H1 (cell line): ENCODE data around the gene UFM1. TPM values are rescaled to one million over a fixed set of nuclear protein-coding genes. Genes with fewer than 3 reads are reported as not detected.

Source experiments
- CTCF ChIA-PET: fragments of 300-600 bp; sonication (Branson Sonifier 250); formaldehyde crosslinking; loops from one replicate; lab custom pipeline; 2021; ENCODE audit not compliant: partially characterized antibody; lab: Charles Lee
- POLR2A ChIA-PET: fragments of 300-600 bp; sonication (Branson Sonifier 250); formaldehyde crosslinking; loops from one replicate; lab custom pipeline; 2021; ENCODE audit warnings: inconsistent platforms; ENCODE audit not compliant: partially characterized antibody; lab: Charles Lee
- DNase-seq, 2 experiments: peaks; one replicate each; pipeline versions ENCODE4 v3.0.0 to v3.0.0-alpha.2; 2010 to 2022; ENCODE audit warnings: low spot score in 2 of 2, low read depth in 1 of 2, mixed read lengths in 1 of 2
- FAIRE-seq: peaks from 2 replicates; lab custom pipeline; 2011; peaks lifted over from hg19 to GRCh38; lab: Jason Lieb, UNC
- H2AFZ ChIP-seq: 2 replicates; pipeline ENCODE4 v1.8.1; 2012; ENCODE audit warnings: low read length, inconsistent platforms
- H2AK5ac ChIP-seq: 2 replicates; pipeline ENCODE4 v1.6.1; 2013; ENCODE audit warnings: low read depth, low read length
- H2BK120ac ChIP-seq: replicated peaks from 2 replicates; pipeline ENCODE3; 2013; ENCODE audit warnings: low read depth, low read length, inconsistent platforms
- H2BK12ac ChIP-seq: 2 replicates; pipeline ENCODE4 v1.6.1; 2013; ENCODE audit warnings: low read depth, low read length
- H2BK15ac ChIP-seq: 2 replicates; pipeline ENCODE4 v1.6.1; 2013; ENCODE audit warnings: low read length
- H2BK20ac ChIP-seq: 2 replicates; pipeline ENCODE4 v1.6.1; 2013; ENCODE audit warnings: low read length
- H2BK5ac ChIP-seq: 2 replicates; pipeline ENCODE4 v1.6.1; 2013; ENCODE audit warnings: low read depth, low read length
- H3K14ac ChIP-seq: 2 replicates; pipeline ENCODE4 v1.6.1; 2013; ENCODE audit warnings: inconsistent platforms; ENCODE audit not compliant: insufficient read length
- H3K18ac ChIP-seq: 2 replicates; pipeline ENCODE4 v1.6.1; 2013; ENCODE audit warnings: low read length; ENCODE audit errors: extremely low read depth
- H3K23ac ChIP-seq: 2 replicates; pipeline ENCODE4 v1.6.1; 2013; ENCODE audit warnings: inconsistent platforms; ENCODE audit not compliant: insufficient read length
- H3K23me2 ChIP-seq: 2 replicates; pipeline ENCODE4 v1.6.1; 2013; ENCODE audit warnings: low read depth, low read length
- H3K27ac ChIP-seq: 2 replicates; pipeline ENCODE4 v1.6.1; 2011; ENCODE audit warnings: low read depth, low read length, inconsistent platforms
- H3K27me3 ChIP-seq, 4 experiments: replicated peaks in 1 of 4; 1 replicate in 1 of 4; 2 replicates in 3 of 4; pipeline versions ENCODE4 v1.6.1 to v1.8.1; 2011 to 2013; ENCODE audit warnings: low read length in 3 of 4, mild to moderate bottlenecking in 3 of 4, inconsistent platforms in 2 of 4, mixed read lengths in 2 of 4, moderate library complexity in 1 of 4; ENCODE audit not compliant: control insufficient read depth in 3 of 4, insufficient read depth in 3 of 4; ENCODE audit errors: extremely low read depth in 1 of 4
- H3K36me3 ChIP-seq, 4 experiments: 2 replicates each; pipeline versions ENCODE4 v1.6.1 to v1.8.1; 2011 to 2013; ENCODE audit warnings: mild to moderate bottlenecking in 4 of 4, low read length in 3 of 4, moderate library complexity in 2 of 4, control low read depth in 1 of 4, inconsistent platforms in 1 of 4; ENCODE audit not compliant: insufficient read depth in 4 of 4, control insufficient read depth in 2 of 4
- H3K4ac ChIP-seq: replicated peaks from 2 replicates; pipeline ENCODE3; 2013; ENCODE audit warnings: low read length, low read depth, mixed read lengths, inconsistent platforms; ENCODE audit not compliant: insufficient read length
- H3K4me1 ChIP-seq, 4 experiments: replicated peaks in 1 of 4; 1 replicate in 1 of 4; 2 replicates in 3 of 4; pipeline versions ENCODE4 v1.6.1 to v1.8.1; 2011 to 2013; ENCODE audit warnings: low read length in 3 of 4, inconsistent platforms in 2 of 4, mixed read lengths in 1 of 4; ENCODE audit not compliant: insufficient read depth in 4 of 4, control insufficient read depth in 3 of 4
- H3K4me2 ChIP-seq, 2 experiments: 2 replicates each; pipeline versions ENCODE4 v1.6.1 to v1.8.1; 2011 to 2013; ENCODE audit warnings: low read depth in 2 of 2, low read length in 2 of 2, control low read depth in 1 of 2, inconsistent platforms in 1 of 2, mild to moderate bottlenecking in 1 of 2; ENCODE audit not compliant: insufficient read depth in 1 of 2
- H3K4me3 ChIP-seq, 4 experiments: fragments of 200-600, 300-600 bp in 1 of 4; sonication (generic), shearing (Covaris generic), sonication (Bioruptor Twin) in 1 of 4; 2 replicates each; pipeline versions ENCODE4 v1.5.1 to v1.8.1; 2011 to 2016; ENCODE audit warnings: low read length in 4 of 4, low read depth in 3 of 4, control low read depth in 2 of 4, inconsistent platforms in 2 of 4, mild to moderate bottlenecking in 2 of 4, mixed read lengths in 1 of 4, moderate library complexity in 1 of 4; ENCODE audit not compliant: insufficient read depth in 2 of 4; ENCODE audit errors: extremely low read depth in 1 of 4
- H3K56ac ChIP-seq: replicated peaks from 2 replicates; pipeline ENCODE3; 2013; ENCODE audit warnings: low read depth, mild to moderate bottlenecking, mixed read lengths, low read length, inconsistent platforms; ENCODE audit not compliant: insufficient read length
- H3K79me1 ChIP-seq: 2 replicates; pipeline ENCODE4 v1.6.1; 2013; ENCODE audit warnings: low read depth, low read length, control low read depth
- H3K79me2 ChIP-seq, 2 experiments: 2 replicates each; pipeline versions ENCODE4 v1.6.1 to v1.8.1; 2012 to 2013; ENCODE audit warnings: low read length in 2 of 2, mild to moderate bottlenecking in 2 of 2, inconsistent platforms in 1 of 2; ENCODE audit not compliant: insufficient read depth in 2 of 2, control insufficient read depth in 1 of 2
- H3K9ac ChIP-seq, 4 experiments: replicated peaks in 1 of 4; 1 replicate in 1 of 4; 2 replicates in 3 of 4; pipeline versions ENCODE4 v1.6.1 to v1.8.1; 2011 to 2013; ENCODE audit warnings: low read depth in 3 of 4, low read length in 3 of 4, control low read depth in 2 of 4, mild to moderate bottlenecking in 2 of 4, moderate library complexity in 2 of 4, inconsistent platforms in 1 of 4; ENCODE audit errors: extremely low read depth in 1 of 4
- H3K9me3 ChIP-seq, 2 experiments: 2 replicates each; pipeline versions ENCODE4 v1.6.1 to v1.8.1; 2012 to 2013; ENCODE audit warnings: mild to moderate bottlenecking in 2 of 2, moderate library complexity in 2 of 2, control low read depth in 1 of 2, inconsistent platforms in 1 of 2, low read depth in 1 of 2, low read length in 1 of 2, mixed read lengths in 1 of 2; ENCODE audit not compliant: insufficient read depth in 2 of 2
- H4K20me1 ChIP-seq, 2 experiments: replicated peaks in 1 of 2; 2 replicates each; pipeline versions ENCODE3 to v1.8.1; 2011 to 2013; ENCODE audit warnings: inconsistent platforms in 2 of 2, low read length in 2 of 2, mild to moderate bottlenecking in 1 of 2; ENCODE audit not compliant: insufficient read depth in 2 of 2, control insufficient read depth in 1 of 2
- H4K5ac ChIP-seq: 2 replicates; pipeline ENCODE4 v1.6.1; 2013; ENCODE audit warnings: low read length, low read depth, mixed read lengths, inconsistent platforms; ENCODE audit not compliant: insufficient read length
- H4K8ac ChIP-seq: 2 replicates; pipeline ENCODE4 v1.8.0; 2013; ENCODE audit warnings: mild to moderate bottlenecking, moderate library complexity, low read length, inconsistent platforms; ENCODE audit not compliant: insufficient read depth; ENCODE audit errors: extremely low read depth
- H4K91ac ChIP-seq: replicated peaks from 2 replicates; pipeline ENCODE3; 2013; ENCODE audit warnings: low read length, mixed read lengths, inconsistent platforms; ENCODE audit not compliant: insufficient read length
- ASH2L ChIP-seq: fragments of 200-600, 300-600 bp; sonication (generic); IDR thresholded peaks from one replicate; pipeline ENCODE4 v1.7.1; 2017; ENCODE audit warnings: low read length
- ATF2 ChIP-seq: IDR thresholded peaks from 2 replicates; pipeline ENCODE4 v1.6.1; 2012; ENCODE audit warnings: low read length, inconsistent platforms
- CREB1 ChIP-seq: IDR thresholded peaks from 2 replicates; pipeline ENCODE4 v1.6.1; 2012; ENCODE audit warnings: inconsistent platforms
- CTBP2 ChIP-seq: IDR thresholded peaks from 2 replicates; pipeline ENCODE4 v1.7.0; 2011; ENCODE audit warnings: borderline replicate concordance, mild to moderate bottlenecking, moderate library complexity, mixed read lengths, low read length; ENCODE audit not compliant: insufficient read depth, insufficient read length
- EGR1 ChIP-seq: IDR thresholded peaks from 2 replicates; pipeline ENCODE4 v1.6.1; 2011; ENCODE audit warnings: low read depth, low read length, borderline replicate concordance
- KDM1A ChIP-seq: fragments of 200-600, 300-600 bp; sonication (generic); IDR thresholded peaks from 2 replicates; pipeline ENCODE4 v1.7.1; 2016; ENCODE audit warnings: mild to moderate bottlenecking, low read length, borderline replicate concordance
- SAP30 ChIP-seq: fragments of 300-600 bp; sonication (generic); IDR thresholded peaks from 2 replicates; pipeline ENCODE4 v1.7.1; 2012; ENCODE audit warnings: low read length, moderate library complexity, mild to moderate bottlenecking, inconsistent platforms; ENCODE audit not compliant: insufficient read depth, insufficient replicate concordance
- SIN3A ChIP-seq, 2 experiments: IDR thresholded peaks in 1 of 2; conservative IDR thresholded peaks in 1 of 2; 2 replicates each; pipeline ENCODE4 v1.6.1; 2011 to 2012; ENCODE audit warnings: low read length in 2 of 2, improper control_type of control experiment in 1 of 2, low read depth in 1 of 2, mild to moderate bottlenecking in 1 of 2
- SIRT6 ChIP-seq: IDR thresholded peaks from one replicate; pipeline ENCODE4 v1.7.1; 2012; ENCODE audit warnings: low read length, inconsistent platforms
- SIX5 ChIP-seq: IDR thresholded peaks from 2 replicates; pipeline ENCODE4 v1.6.1; 2011; ENCODE audit warnings: mild to moderate bottlenecking, low read depth, low read length
- SP2 ChIP-seq: IDR thresholded peaks from 2 replicates; pipeline ENCODE4 v1.6.1; 2012; ENCODE audit warnings: mild to moderate bottlenecking, low read length, inconsistent platforms
- WGBS, 2 experiments: shearing (Covaris generic) in 1 of 2; methylation state at CpG; one replicate each; pipeline versions ENCODE4 v1.1.6 to v1.1.7; 2013 to 2015; ENCODE audit warnings: low lambda C conversion rate in 2 of 2, mixed read lengths in 2 of 2, inconsistent platforms in 1 of 2, low coverage in 1 of 2, missing lambda C conversion rate in 1 of 2; ENCODE audit not compliant: insufficient replicate concordance in 2 of 2, insufficient coverage in 1 of 2, insufficient read length in 1 of 2; ENCODE audit errors: extremely low coverage in 1 of 2, missing lambda C conversion rate in 1 of 2; 5-methylcytosine and 5-hydroxymethylcytosine counted together
- polyA plus RNA-seq, 7 experiments: library from polyadenylated mRNA; depleted of rRNA in 3 of 7; stranded (reverse) in 5 of 7; unstranded in 2 of 7; fragments of >200 nt in 5 of 7; fragments of 200-250 nt in 2 of 7; gene quantifications; 1 replicate in 5 of 7; 2 replicates in 1 of 7; 4 replicates in 1 of 7; pipeline versions ENCODE4 v1.2.1 to v1.2.3, GENCODE V29; 2011 to 2013; ENCODE audit warnings: missing spikeins in 2 of 7, mixed read lengths in 2 of 7
- total RNA-seq: library from RNA; stranded (reverse); fragmentation: NEBNext Ultra II Directional; extraction: Animal tissue kit (Norgen Biotek cat#: 25700); gene quantifications from 2 replicates; pipeline ENCODE4 v1.2.1, GENCODE V29; 2021

UFM1 gene
- total and polyA plus RNA-seq, 2 of the 8 experiments (the other 6 are each of a cell fraction or from before 2014, with no cell fraction given), result 16.0 to 34.3 TPM

- Histone ChIP-seq H2BK12ac (no peak overlapping the region), H3K56ac (no peak overlapping the region), H2BK15ac (no peak overlapping the region), H3K9me3 (peaks cover 0 to 2% of the 10 kb centered on the region in 2 experiments; a peak in 1 of 4 replicates), H4K5ac (no peak overlapping the region), H3K79me2 (no peaks in the 10 kb centered on the region), H3K4ac (no peak overlapping the region), H3K23me2 (no peaks in the 10 kb centered on the region), H3K14ac (no peak overlapping the region), H4K91ac (no peak overlapping the region), H3K36me3 (no peaks in the 10 kb centered on the region), H3K9ac (no peak overlapping the region), H3K4me2 (no peak overlapping the region), H3K27me3 (no peaks in the 10 kb centered on the region), H4K8ac (no peak overlapping the region), H2AFZ (no peak overlapping the region), H2BK120ac (no peak overlapping the region), H2AK5ac (no peak overlapping the region), H3K27ac (no peak overlapping the region), H3K79me1 (no peaks in the 10 kb centered on the region), H3K23ac (no peak overlapping the region), H2BK5ac (no peak overlapping the region), H3K4me3 (no peak overlapping the region), H2BK20ac (no peak overlapping the region), H3K4me1 (no peaks in the 10 kb centered on the region), H4K20me1 (no peaks in the 10 kb centered on the region), H3K18ac (no peak overlapping the region)
- TF ChIP-seq SIRT6, result no peak
- TF ChIP-seq ASH2L, result no peak
- TF ChIP-seq KDM1A, result no peak
- TF ChIP-seq ATF2, result no peak
- no peak for TF ChIP-seq CREB1
- no peak for TF ChIP-seq CTBP2
- TF ChIP-seq EGR1, result no peak
- no peak for TF ChIP-seq SIX5
- TF ChIP-seq SP2, result no peak
- no peak for TF ChIP-seq SIN3A (conservative IDR thresholded peaks at IDR 0.05 in 1 of 2, IDR thresholded peaks at IDR 0.05 in 1 of 2; ENCODE audit: low read depth in 1 of 2, low read length in 2 of 2)
- TF ChIP-seq SAP30, result no peak
- ChIA-PET POLR2A (no interaction called here), CTCF (interaction anchor here (0.9 kb wide), 2 partner anchors 10 to 55 kb away, joined by 3 read pairs; no protein-coding TSS in a partner anchor)
- FAIRE-seq (no peak), DNase-seq (no peak)
- 89% methylated on average over 5 of the region's 5 CpGs; no CpG with 5 or more reads in 1 of the 2 experiments for WGBS, 2 experiments
Measured at GRCh38 chr13:38321654-38322053, 28.0 kb upstream of the UFM1 start.
